Fibroblast of lung (primary cell): ENCODE results near the gene OR10G3.

Experiments used
- EZH2 ChIP-seq: IDR thresholded peaks from 2 replicates; pipeline ENCODE4 v1.5.1; 2012; ENCODE audit warnings: low read length, control low read depth, mild to moderate bottlenecking; ENCODE audit errors: missing control alignments
- TF ChIP-seq, protein P1 (sequence below), 2 donors: IDR thresholded peaks in 1 of 2; conservative IDR thresholded peaks in 1 of 2; 1 replicate in 1 of 2; 2 replicates in 1 of 2; pipeline ENCODE4 v1.5.1; 2011 to 2012; ENCODE audit warnings: low read length in 2 of 2, control low read depth in 1 of 2, inconsistent platforms in 1 of 2, low read depth in 1 of 2, mild to moderate bottlenecking in 1 of 2

DNA sequence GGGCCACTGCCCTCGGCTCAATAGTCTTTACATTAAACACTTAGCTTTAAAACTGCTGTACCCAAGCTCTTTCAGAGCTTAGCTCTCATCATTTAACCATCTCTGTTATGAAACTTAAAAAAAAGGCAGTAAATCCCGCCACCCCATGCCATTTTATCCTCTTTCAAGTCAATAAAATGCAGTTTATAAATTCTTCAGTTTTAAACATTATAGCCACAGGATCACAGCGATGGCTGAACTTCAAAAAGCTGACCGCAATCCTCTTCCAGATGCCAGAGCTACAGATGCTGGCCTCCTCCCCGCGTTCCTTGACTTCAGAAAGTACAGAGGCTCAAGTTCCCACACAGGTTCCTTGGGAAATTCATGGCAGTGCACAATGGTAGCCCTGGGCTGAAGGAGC, 4.2 kb downstream of the OR10G3 start:
- TF ChIP-seq, protein P1, sequence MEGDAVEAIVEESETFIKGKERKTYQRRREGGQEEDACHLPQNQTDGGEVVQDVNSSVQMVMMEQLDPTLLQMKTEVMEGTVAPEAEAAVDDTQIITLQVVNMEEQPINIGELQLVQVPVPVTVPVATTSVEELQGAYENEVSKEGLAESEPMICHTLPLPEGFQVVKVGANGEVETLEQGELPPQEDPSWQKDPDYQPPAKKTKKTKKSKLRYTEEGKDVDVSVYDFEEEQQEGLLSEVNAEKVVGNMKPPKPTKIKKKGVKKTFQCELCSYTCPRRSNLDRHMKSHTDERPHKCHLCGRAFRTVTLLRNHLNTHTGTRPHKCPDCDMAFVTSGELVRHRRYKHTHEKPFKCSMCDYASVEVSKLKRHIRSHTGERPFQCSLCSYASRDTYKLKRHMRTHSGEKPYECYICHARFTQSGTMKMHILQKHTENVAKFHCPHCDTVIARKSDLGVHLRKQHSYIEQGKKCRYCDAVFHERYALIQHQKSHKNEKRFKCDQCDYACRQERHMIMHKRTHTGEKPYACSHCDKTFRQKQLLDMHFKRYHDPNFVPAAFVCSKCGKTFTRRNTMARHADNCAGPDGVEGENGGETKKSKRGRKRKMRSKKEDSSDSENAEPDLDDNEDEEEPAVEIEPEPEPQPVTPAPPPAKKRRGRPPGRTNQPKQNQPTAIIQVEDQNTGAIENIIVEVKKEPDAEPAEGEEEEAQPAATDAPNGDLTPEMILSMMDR (conservative IDR thresholded peaks at IDR 0.05 in 1 of 2, IDR thresholded peaks at IDR 0.05 in 1 of 2; ENCODE audit: low read depth in 1 of 2, low read length in 2 of 2), result no peak
- TF ChIP-seq EZH2, result no peak
